MG63 (cell line): Measurements from ENCODE around the gene RAPGEF6. TPM values are rescaled to one million over a fixed set of nuclear protein-coding genes. Genes with fewer than 3 reads are reported as not detected.
"Not testable (repeated sequence)": the region's sequence is repeated elsewhere in the genome, so short reads cannot be mapped to it uniquely, and the experiment has no call there.

Experiments
- DNase-seq: peaks from one replicate; pipeline ENCODE4 v3.0.0-alpha.2; 2020
- H3K27me3 ChIP-seq: fragments of 250-450 bp; sonication (Bioruptor Pico); 2 replicates; pipeline ENCODE4 v1.5.1; 2020; ENCODE audit warnings: mild to moderate bottlenecking, moderate library complexity
- H3K36me3 ChIP-seq: fragments of 250-450 bp; sonication (Bioruptor Pico); 2 replicates; pipeline ENCODE4 v1.5.1; 2020; ENCODE audit warnings: mild to moderate bottlenecking, moderate library complexity
- H3K4me3 ChIP-seq: fragments of 250-450 bp; sonication (Bioruptor Pico); 2 replicates; pipeline ENCODE4 v1.5.1; 2020; ENCODE audit warnings: mild to moderate bottlenecking, moderate library complexity
- H3K9me3 ChIP-seq: fragments of 250-450 bp; sonication (Bioruptor Pico); 2 replicates; pipeline ENCODE4 v1.5.1; 2020; ENCODE audit warnings: mild to moderate bottlenecking, moderate library complexity
- total RNA-seq: library from RNA; depleted of rRNA; stranded (reverse); fragments of >200 nt; shearing (Covaris generic); gene quantifications from 2 replicates; pipeline ENCODE4 v1.2.3, GENCODE V29; 2014; ENCODE audit warnings: low replicate concordance

RAPGEF6 gene
- total RNA-seq, 1 experiment from 2014 or later = 5.4 TPM

DNA sequence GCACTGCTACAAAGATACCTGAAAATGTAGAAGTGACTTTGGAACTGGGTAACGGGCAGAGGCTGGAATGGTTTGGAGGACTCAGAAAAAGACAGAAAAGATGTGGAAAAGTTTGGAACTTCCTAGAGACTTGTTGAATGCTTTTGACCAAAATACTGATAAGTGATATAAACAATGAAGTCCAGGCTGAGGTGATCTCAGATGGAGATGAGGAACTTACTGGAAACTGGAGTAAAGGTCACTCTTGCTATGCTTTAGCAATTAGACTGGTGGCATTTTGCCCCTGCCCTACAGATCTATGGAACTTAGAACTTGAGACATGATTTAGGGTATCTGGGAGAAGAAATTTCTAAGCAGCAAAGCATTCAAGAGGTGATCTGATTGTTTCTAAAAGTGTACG, 41.6 kb downstream of the RAPGEF6 start:
- not testable (repeated sequence) for H3K27me3 ChIP-seq, DNase-seq, H3K4me3 ChIP-seq, H3K9me3 ChIP-seq
- H3K36me3 ChIP-seq = peaks cover 21% of the 10 kb centered on the region

DNA sequence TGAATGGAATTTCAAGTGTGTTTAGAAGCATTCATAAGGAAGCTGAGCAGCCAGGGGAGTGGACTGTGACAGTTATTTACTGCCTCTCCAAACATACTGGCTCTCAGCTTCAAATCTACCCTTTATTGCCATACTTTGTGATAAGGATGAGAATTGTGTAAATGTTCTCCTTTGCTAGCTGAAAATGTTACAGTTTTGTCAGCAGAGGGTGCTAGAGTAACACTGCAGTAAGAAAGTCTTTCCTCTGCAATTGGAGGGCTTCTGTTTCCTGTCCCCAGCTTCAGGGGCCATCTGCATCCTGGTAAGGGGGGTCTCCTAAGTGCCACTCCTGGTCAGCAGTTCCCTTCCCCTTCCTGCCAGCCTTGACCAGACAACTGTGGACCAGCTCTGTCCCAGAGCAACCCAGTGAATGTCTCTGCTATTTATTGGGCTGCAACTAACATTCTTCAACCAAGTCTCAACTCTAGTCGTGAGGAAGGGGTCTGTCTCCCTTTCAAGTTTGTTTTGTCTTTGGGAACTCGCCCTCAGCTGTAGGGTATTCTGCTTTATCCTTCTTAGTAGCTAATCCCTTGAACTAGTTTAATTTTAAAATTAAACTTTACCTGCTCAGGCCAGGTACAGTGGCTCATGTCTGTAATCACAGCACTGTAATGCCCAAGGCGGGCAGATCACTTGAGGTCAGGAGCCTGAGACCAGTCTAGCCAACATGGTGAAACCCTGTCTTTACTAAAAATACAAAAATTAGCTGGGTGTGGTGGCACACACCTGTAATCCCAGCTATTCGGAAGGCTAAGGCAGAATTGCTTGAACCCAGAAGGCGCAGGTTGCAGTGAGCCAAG, 45.3 kb downstream of the RAPGEF6 start:
- H3K9me3 ChIP-seq = peaks cover 2% of the 10 kb centered on the region; the same call in 1 of the 2 replicates
- DNase-seq = no peak

GRCh38 chr5:131587541-131587940, 47.5 kb downstream of the RAPGEF6 start:
- H3K27me3 ChIP-seq = no peaks in the 10 kb centered on the region
- no peak for DNase-seq

More for the DNA sequence above, 45.3 kb downstream of the RAPGEF6 start:
- Histone ChIP-seq H3K36me3 (peaks cover 21% of the 10 kb centered on the region), H3K4me3 (no peak overlapping the region), H3K27me3 (no peaks in the 10 kb centered on the region)

GRCh38 chr5:131581702-131582101, 53.3 kb downstream of the RAPGEF6 start:
- H3K4me3 ChIP-seq = no peak overlapping the region
- H3K9me3 ChIP-seq = peaks cover 12% of the 10 kb centered on the region
- no peaks in the 10 kb centered on the region for H3K27me3 ChIP-seq
- H3K36me3 ChIP-seq = peaks cover 18% of the 10 kb centered on the region
- DNase-seq = no peak

More at GRCh38 chr5:131587541-131587940, 47.5 kb downstream of the RAPGEF6 start:
- Histone ChIP-seq H3K9me3 (no peaks in the 10 kb centered on the region), H3K4me3 (no peak overlapping the region), H3K36me3 (peaks cover 18% of the 10 kb centered on the region)

- Histone ChIP-seq H3K9me3 (peaks cover 12% of the 10 kb centered on the region), H3K27me3 (no peaks in the 10 kb centered on the region), H3K4me3 (no peak overlapping the region), H3K36me3 (peaks cover 15% of the 10 kb centered on the region; the same call in 1 of the 2 replicates)
- DNase-seq = no peak
Observed at GRCh38 chr5:131579917-131580671, 54.9 kb downstream of the RAPGEF6 start.

- peaks cover 15% of the 10 kb centered on the region; the same call in 1 of the 2 replicates for H3K36me3 ChIP-seq
- H3K4me3 ChIP-seq = no peak overlapping the region
- DNase-seq = no peak
- no peaks in the 10 kb centered on the region for H3K27me3 ChIP-seq
- H3K9me3 ChIP-seq = peaks cover 9% of the 10 kb centered on the region
Observed at GRCh38 chr5:131575660-131576227, 59.3 kb downstream of the RAPGEF6 start.

GRCh38 chr5:131571669-131572168, 63.3 kb downstream of the RAPGEF6 start:
- H3K27me3 ChIP-seq = no peaks in the 10 kb centered on the region
- no peak overlapping the region for H3K4me3 ChIP-seq
- DNase-seq = no peak
- H3K9me3 ChIP-seq = no peaks in the 10 kb centered on the region
- no peaks in the 10 kb centered on the region; the same call in none of the 2 replicates for H3K36me3 ChIP-seq

DNA sequence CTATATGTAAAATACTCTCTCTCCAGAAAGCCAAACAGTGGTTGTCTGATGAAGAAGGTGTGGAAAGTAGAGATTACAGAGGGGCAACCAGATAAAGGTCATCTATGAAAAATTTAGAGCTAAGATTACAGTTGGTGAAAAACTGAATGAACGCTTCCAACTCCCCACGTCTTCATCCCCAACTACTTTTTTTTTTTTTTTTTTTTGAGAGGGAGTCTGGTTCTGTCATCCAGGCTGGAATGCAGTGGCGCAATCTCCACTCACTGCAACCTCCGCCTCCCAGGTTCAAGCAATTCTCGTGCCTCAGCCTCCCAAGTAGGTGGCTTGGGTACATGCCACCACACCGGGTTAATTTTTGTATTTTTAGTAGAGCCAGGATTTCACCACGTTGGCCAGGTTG, 64.3 kb downstream of the RAPGEF6 start:
- H3K9me3 ChIP-seq = no peaks in the 10 kb centered on the region
- no peak for DNase-seq
- no peaks in the 10 kb centered on the region for H3K27me3 ChIP-seq
- H3K36me3 ChIP-seq = no peaks in the 10 kb centered on the region; the same call in none of the 2 replicates
- H3K4me3 ChIP-seq = no peak overlapping the region

DNA sequence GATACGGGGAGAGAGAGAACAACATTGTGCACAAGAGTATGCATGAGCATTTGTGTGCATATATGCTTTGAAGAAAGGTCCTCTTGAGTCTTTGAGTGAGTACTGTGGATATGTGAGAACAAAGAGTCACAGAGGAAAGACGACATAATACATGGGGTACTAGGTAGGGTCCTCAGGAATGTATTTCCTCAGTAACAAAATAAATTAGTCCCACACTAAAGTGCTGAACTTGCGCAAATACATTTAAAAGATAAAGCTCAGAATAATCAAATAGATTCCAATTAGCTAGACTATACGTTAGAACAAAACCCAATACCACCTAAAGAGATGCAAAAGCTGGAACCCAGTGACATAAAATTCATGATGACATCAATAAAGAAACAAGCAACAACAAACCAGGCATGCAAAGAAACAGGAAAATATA, 70.8 kb downstream of the RAPGEF6 start:
- DNase-seq = no peak
- Histone ChIP-seq H3K4me3 (no peak overlapping the region), H3K9me3 (no peaks in the 10 kb centered on the region), H3K27me3 (no peaks in the 10 kb centered on the region), H3K36me3 (no peaks in the 10 kb centered on the region; the same call in none of the 2 replicates)

GRCh38 chr5:131563434-131564228, 71.4 kb downstream of the RAPGEF6 start:
- no peaks in the 10 kb centered on the region for H3K27me3 ChIP-seq
- H3K9me3 ChIP-seq = no peaks in the 10 kb centered on the region
- H3K36me3 ChIP-seq = no peaks in the 10 kb centered on the region; the same call in none of the 2 replicates
- no peak for DNase-seq
- no peak overlapping the region for H3K4me3 ChIP-seq

DNA sequence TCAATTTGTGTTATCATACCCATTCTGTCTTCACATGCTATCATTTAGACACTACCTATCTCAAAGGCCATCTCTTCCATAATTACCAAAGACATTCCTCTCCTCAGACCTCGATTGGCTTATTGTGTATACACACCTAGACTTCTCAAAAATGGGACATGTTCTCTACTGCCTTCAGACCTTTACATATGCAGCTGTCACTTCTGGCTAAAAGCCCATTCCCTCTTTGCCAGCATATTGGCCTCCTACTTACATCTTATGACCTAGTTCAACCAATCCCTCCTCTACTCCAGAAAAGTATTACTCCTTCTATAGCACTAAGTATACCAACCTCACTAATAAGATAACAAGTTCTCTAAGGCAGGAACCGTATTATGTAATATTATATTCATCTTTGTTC, 84.4 kb downstream of the RAPGEF6 start:
- Histone ChIP-seq H3K9me3 (no peaks in the 10 kb centered on the region), H3K27me3 (no peaks in the 10 kb centered on the region), H3K36me3 (peaks cover 17% of the 10 kb centered on the region), H3K4me3 (no peak overlapping the region)
- no peak for DNase-seq

- no peak for DNase-seq
- no peak overlapping the region for H3K4me3 ChIP-seq
- peaks cover 17% of the 10 kb centered on the region for H3K36me3 ChIP-seq
- no peaks in the 10 kb centered on the region for H3K27me3 ChIP-seq
- no peaks in the 10 kb centered on the region for H3K9me3 ChIP-seq
Observed at GRCh38 chr5:131548176-131548575, 86.9 kb downstream of the RAPGEF6 start.

DNA sequence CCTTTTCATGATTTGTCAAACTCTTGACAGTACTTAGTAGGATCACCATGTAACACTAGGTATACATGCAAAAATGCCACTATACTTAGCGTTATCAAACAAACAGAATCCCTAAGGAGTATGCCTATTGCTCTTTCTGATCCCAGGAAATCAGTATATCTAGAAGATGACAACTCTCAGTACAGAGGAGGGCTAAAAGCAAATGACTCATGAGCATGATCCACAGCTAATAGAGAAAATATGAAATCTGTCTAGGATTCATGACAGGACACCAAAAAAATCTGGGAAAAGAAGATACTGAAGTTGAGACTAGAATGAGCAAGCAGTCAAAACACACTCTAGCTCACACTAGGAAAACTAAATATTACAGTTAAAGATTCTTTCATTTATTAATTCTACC, 89.2 kb downstream of the RAPGEF6 start:
- DNase-seq = no peak
- peaks cover 16% of the 10 kb centered on the region for H3K36me3 ChIP-seq
- no peaks in the 10 kb centered on the region for H3K9me3 ChIP-seq
- H3K27me3 ChIP-seq = no peaks in the 10 kb centered on the region
- no peak overlapping the region for H3K4me3 ChIP-seq

DNA sequence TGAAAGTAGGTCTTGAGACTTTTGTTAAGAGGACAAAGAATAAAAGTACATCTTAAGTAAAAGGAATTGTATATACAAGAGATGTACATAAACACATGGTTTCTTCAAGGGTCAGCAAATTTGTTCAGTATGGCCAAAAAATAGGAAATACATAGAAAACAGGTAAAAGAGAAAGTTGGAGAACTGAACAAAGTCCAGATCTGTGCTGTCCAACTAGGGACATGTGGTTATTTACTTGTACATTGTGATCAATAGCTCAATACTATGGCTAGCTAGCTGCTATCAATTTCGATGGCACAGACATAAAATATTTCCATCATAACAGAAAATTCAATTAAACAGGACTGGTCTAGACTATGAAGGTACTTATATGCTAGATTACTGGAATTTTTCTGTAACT, 92.3 kb downstream of the RAPGEF6 start:
- Histone ChIP-seq H3K4me3 (no peak overlapping the region), H3K27me3 (no peaks in the 10 kb centered on the region), H3K36me3 (peaks cover 11% of the 10 kb centered on the region), H3K9me3 (no peaks in the 10 kb centered on the region)
- no peak for DNase-seq

DNA sequence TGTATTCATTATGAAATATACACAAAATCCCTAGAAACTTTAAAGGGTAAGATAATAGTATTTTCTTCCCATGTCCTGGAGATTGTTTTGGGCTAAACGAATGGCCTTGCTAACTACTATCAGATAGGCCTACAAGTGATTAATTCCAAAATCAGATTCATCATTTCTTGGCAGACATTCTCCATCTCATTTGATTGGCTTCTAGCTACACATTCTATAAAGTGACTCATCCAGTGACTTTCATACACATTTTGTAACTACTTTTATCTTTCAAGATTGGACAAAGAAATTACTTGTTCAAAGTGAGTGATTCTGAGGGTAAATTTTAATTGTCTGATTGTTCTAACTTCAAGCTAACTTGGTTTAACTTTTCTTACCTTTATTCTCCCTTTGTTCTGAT, 93.3 kb downstream of the RAPGEF6 start:
- Histone ChIP-seq H3K4me3 (no peak overlapping the region), H3K9me3 (no peaks in the 10 kb centered on the region), H3K36me3 (peaks cover 6% of the 10 kb centered on the region), H3K27me3 (no peaks in the 10 kb centered on the region)
- DNase-seq = no peak

- Histone ChIP-seq H3K9me3 (no peaks in the 10 kb centered on the region), H3K4me3 (no peak overlapping the region), H3K27me3 (no peaks in the 10 kb centered on the region), H3K36me3 (peaks cover 6% of the 10 kb centered on the region)
- no peak for DNase-seq
Observed at GRCh38 chr5:131541071-131541470, 94.0 kb downstream of the RAPGEF6 start.
